T47D (cell line): ENCODE data around the gene FLNC.

Experiments
- DNase-seq, 2 experiments: peaks; one replicate each; pipeline versions ENCODE4 v3.0.0 to v3.0.0-alpha.2; 2011 to 2012; ENCODE audit warnings: low read depth in 1 of 2, low spot score in 1 of 2
- JUND ChIP-seq: IDR thresholded peaks from 2 replicates; pipeline ENCODE4 v1.6.1; 2012; ENCODE audit warnings: low read depth
- in situ Hi-C: cut with HindIII; loops from 2 replicates; pipeline ENCODE4 v1.10.0; 2016; ENCODE audit warnings: low sequenced_read_pairs, low pct_unique_long_range_greater_than_20kb

FLNC gene

GRCh38 chr7:128885370-128886187 lies 55.4 kb downstream of the FLNC start:
- TF ChIP-seq JUND = no peak
- DNase-seq = no peak
- in situ Hi-C loops = no loop called here

GRCh38 chr7:128886391-128887168 lies 56.4 kb downstream of the FLNC start:
- in situ Hi-C loops = no loop called here
- no peak for DNase-seq
- TF ChIP-seq JUND = no peak

GRCh38 chr7:128887169-128888038 lies 57.2 kb downstream of the FLNC start:
- in situ Hi-C loops = no loop called here
- no peak for TF ChIP-seq JUND
- no peak for DNase-seq

- TF ChIP-seq JUND = no peak
- DNase-seq = no peak
- in situ Hi-C loops = no loop called here
These were observed 58.0 kb downstream of the FLNC start for GRCh38 chr7:128888039-128888755.

- TF ChIP-seq JUND = no peak
- DNase-seq = no peak
- in situ Hi-C loops = no loop called here
These were observed 58.5 kb downstream of the FLNC start for GRCh38 chr7:128888756-128889095.

- peak in 1 of 2 experiments; percentile 60 for DNase-seq
- TF ChIP-seq JUND = no peak
- in situ Hi-C loops = no loop called here
These were observed 58.9 kb downstream of the FLNC start for GRCh38 chr7:128889121-128889520.

GRCh38 chr7:128890306-128891109 lies 60.3 kb downstream of the FLNC start:
- TF ChIP-seq JUND = no peak

GRCh38 chr7:128891110-128891941 lies 61.1 kb downstream of the FLNC start:
- DNase-seq = peak in 1 of 2 experiments; percentile 63

More at GRCh38 chr7:128890306-128891109, 60.3 kb downstream of the FLNC start:
- in situ Hi-C loops = no loop called here
- peak; percentile 35 to 86 for DNase-seq

GRCh38 chr7:128891942-128892269 lies 61.7 kb downstream of the FLNC start:
- in situ Hi-C loops = no loop called here
- no peak for DNase-seq
- no peak for TF ChIP-seq JUND

More at GRCh38 chr7:128891110-128891941, 61.1 kb downstream of the FLNC start:
- in situ Hi-C loops = no loop called here
- no peak for TF ChIP-seq JUND

- TF ChIP-seq JUND = no peak
- DNase-seq = no peak
- in situ Hi-C loops = no loop called here
These were observed 62.5 kb downstream of the FLNC start for GRCh38 chr7:128892521-128893250.
